ENCODE measurements around the gene ISG15. TPM values are rescaled to one million over a fixed set of nuclear protein-coding genes. Genes with fewer than 3 reads are reported as not detected.

ISG15 gene
- polyA plus RNA-seq, 1 of the 3 experiments (the other 2 are of a cell fraction), result 28.6 TPM

GRCh38 chr1:1043411-1043810 lies 30.1 kb downstream of the ISG15 start:
- Histone ChIP-seq H3K4me1 (ENCODE audit: control insufficient read depth in 1 of 2, insufficient read depth in 2 of 2, low read depth in 1 of 2, low read length in 1 of 2) (peaks cover 0 to 18% of the 10 kb centered on the region in 2 experiments; a peak in 1 of 4 replicates), H3K9ac (no peak overlapping the region), H3K79me2 (ENCODE audit: insufficient read depth) (no peaks in the 10 kb centered on the region), H2AFZ (ENCODE audit: low read depth) (no peak overlapping the region), H3K36me3 (replicated peaks in 1 of 2; ENCODE audit: control insufficient read depth in 1 of 2, insufficient read depth in 2 of 2, low read length in 1 of 2) (peaks cover 0 to 25% of the 10 kb centered on the region in 2 experiments), H3K27me3 (ENCODE audit: insufficient read depth) (no peaks in the 10 kb centered on the region), H3K4me2 (no peak overlapping the region), H3F3A (replicated peaks; ENCODE audit: insufficient read depth) (no peaks in the 10 kb centered on the region), H3K27ac (ENCODE audit: low read depth in 2 of 2, low read length in 1 of 2) (no peak overlapping the region), H3K9me2 (no peaks in the 10 kb centered on the region), H4K20me1 (ENCODE audit: insufficient read depth) (peaks cover 12% of the 10 kb centered on the region), H3K4me3 (ENCODE audit: low read depth in 2 of 2, low read length in 1 of 2) (no peak overlapping the region), H3K9me3 (no peaks in the 10 kb centered on the region)
- ChIA-PET POLR2A (no interaction called here), CTCF (interaction anchor here (0.9 kb wide), 1 partner anchor 59 kb away, joined by 3 read pairs; no protein-coding TSS in a partner anchor)
- no peak for DNase-seq
- TF ChIP-seq ZBTB33 (IDR thresholded peaks at IDR 0.05; ENCODE audit: borderline replicate concordance, low read depth) (no peak), YY1 (IDR thresholded peaks at IDR 0.05; ENCODE audit: low read depth) (no peak), USF2 (IDR thresholded peaks at IDR 0.05; ENCODE audit: borderline replicate concordance, low read depth, low read length) (no peak), SIN3A (IDR thresholded peaks at IDR 0.05; ENCODE audit: borderline replicate concordance, low read depth, low read length) (no peak), USF1 (IDR thresholded peaks at IDR 0.05; ENCODE audit: borderline replicate concordance, low read depth) (no peak), SMC3 (IDR thresholded peaks at IDR 0.05; ENCODE audit: low read depth, low read length) (no peak), EP300 (IDR thresholded peaks at IDR 0.05; ENCODE audit: borderline replicate concordance in 1 of 2, low read depth in 1 of 2, low read length in 1 of 2) (no peak), RAD21 (IDR thresholded peaks at IDR 0.05; ENCODE audit: low read length) (no peak), GATA2 (CRISPR knock-in tag; IDR thresholded peaks at IDR 0.05) (no peak), REST (IDR thresholded peaks at IDR 0.05; ENCODE audit: low read depth, low read length) (no peak), POLR2AphosphoS5 (IDR thresholded peaks at IDR 0.05; ENCODE audit: low read depth, low read length) (no peak), CHD2 (IDR thresholded peaks at IDR 0.05; ENCODE audit: low read length, partially characterized antibody) (no peak), FOXJ3 (CRISPR knock-in tag; IDR thresholded peaks at IDR 0.05) (no peak)
- WGBS (ENCODE audit: low lambda C conversion rate), result 100% methylated on average over 5 of the region's 27 CpGs
